Suppressor macrophage treated with lipopolysaccharide for 4 hours (primary cell): Measurements from ENCODE around the gene ALDH16A1.
A peak's percentile ranks its signal among the peaks of the same experiment; 100 is the strongest.
"Not testable (repeated sequence)": the region's sequence is repeated elsewhere in the genome, so short reads cannot be mapped to it uniquely, and the experiment has no call there.

Experiments used
- DNase-seq: peaks from one replicate; pipeline ENCODE4 v3.0.0-alpha.2; 2020

Gene ALDH16A1

GRCh38 chr19:49468746-49469447, 15.9 kb downstream of the ALDH16A1 start:
- no peak for DNase-seq

- peak; percentile 52 for DNase-seq
Observed at GRCh38 chr19:49469828-49470614, 17.0 kb downstream of the ALDH16A1 start.

- DNase-seq: no peak
Observed at GRCh38 chr19:49470615-49470978, 17.6 kb downstream of the ALDH16A1 start.

GRCh38 chr19:49472936-49473335, 19.9 kb downstream of the ALDH16A1 start:
- DNase-seq: no peak

GRCh38 chr19:49473501-49473867, 20.5 kb downstream of the ALDH16A1 start:
- DNase-seq: not testable (repeated sequence)

GRCh38 chr19:49473868-49474541, 21.0 kb downstream of the ALDH16A1 start, which contains the start of gene FLT3LG:
Gene FLT3LG (plus strand): TSS chr19:49474215. CDS start chr19:49474640, 425 bp downstream.
- peak; percentile 89 for DNase-seq

- no peak for DNase-seq
Observed at GRCh38 chr19:49474542-49474924, 21.5 kb downstream of the ALDH16A1 start.

GRCh38 chr19:49475191-49475917, 22.3 kb downstream of the ALDH16A1 start:
- DNase-seq: no peak

GRCh38 chr19:49475995-49476880, 23.2 kb downstream of the ALDH16A1 start:
- no peak for DNase-seq

- no peak for DNase-seq
Observed at GRCh38 chr19:49479975-49480628, 27.1 kb downstream of the ALDH16A1 start.

GRCh38 chr19:49481020-49481683, 28.1 kb downstream of the ALDH16A1 start:
- DNase-seq: no peak

GRCh38 chr19:49486232-49486631, 33.2 kb downstream of the ALDH16A1 start:
- DNase-seq: no peak

- DNase-seq: no peak
Observed at GRCh38 chr19:49486710-49487276, 33.8 kb downstream of the ALDH16A1 start.

- peak; percentile 100 for DNase-seq
Observed at GRCh38 chr19:49487277-49488045, 34.4 kb downstream of the ALDH16A1 start, which contains the start of gene RPL13A. Gene RPL13A (plus strand): TSS chr19:49487608. CDS start chr19:49487630, 22 bp downstream.

- no peak for DNase-seq
Observed at GRCh38 chr19:49488046-49488862, 35.2 kb downstream of the ALDH16A1 start.

GRCh38 chr19:49488863-49489537, 36.0 kb downstream of the ALDH16A1 start:
- no peak for DNase-seq

- no peak for DNase-seq
Observed at GRCh38 chr19:49489601-49490167, 36.7 kb downstream of the ALDH16A1 start.
